Activated naive CD4-positive, alpha-beta T cell treated with anti-CD3 and anti-CD28 coated beads, Interleukin-2, amount 10 ng/mL, durations not matched to agents 5 hours and 36 hours (primary cell): ENCODE data around the gene FOCAD. TPM values are rescaled to one million over a fixed set of nuclear protein-coding genes. Genes with fewer than 3 reads are reported as not detected.
A peak's percentile ranks its signal among the peaks of the same experiment; 100 is the strongest.

Source experiments
- microRNA-seq: library from miRNA; unstranded; fragments of <30 nt; microRNA quantifications from one replicate; pipeline ENCODE4 v1.2.0, GENCODE V29; 2022; ENCODE audit warnings: borderline microRNAs expressed, borderline replicate concordance
- total RNA-seq, 2 experiments: library from RNA; stranded (reverse); gene quantifications; one replicate each; pipeline ENCODE4 v1.2.3, GENCODE V29; 2021

Gene FOCAD
- total RNA-seq, result 10 to 100 TPM; 25.0 to 27.5 TPM

GRCh38 chr9:20684035-20684874, at the start of gene FOCAD:
Gene FOCAD, plus strand, starts transcription at chr9:20684259. Its CDS starts 31,095 bp downstream, at chr9:20715354.

GRCh38 chr9:21031091-21031807, 347.2 kb downstream of the FOCAD start, which contains the start of gene HACD4:
Gene HACD4, minus strand, starts transcription at chr9:21031640. Its CDS starts 50 bp downstream, at chr9:21031590.

Small RNAs within 50 kb of the gene (microRNA-seq; reads per million reads assigned to microRNA genes)
- 3.3 reads per million, percentile 20 among the genes with 10 or more reads in this experiment for gene MIR491

Other genes with a start within 250 kb of the FOCAD start
- gene MLLT3, start 61.8 kb upstream of the FOCAD start, total RNA-seq, result 100 to 1,000 TPM; 114 to 121 TPM